ENCODE data around the gene SAXO2. TPM values are rescaled to one million over a fixed set of nuclear protein-coding genes. Genes with fewer than 3 reads are reported as not detected.

Gene SAXO2, protein sequence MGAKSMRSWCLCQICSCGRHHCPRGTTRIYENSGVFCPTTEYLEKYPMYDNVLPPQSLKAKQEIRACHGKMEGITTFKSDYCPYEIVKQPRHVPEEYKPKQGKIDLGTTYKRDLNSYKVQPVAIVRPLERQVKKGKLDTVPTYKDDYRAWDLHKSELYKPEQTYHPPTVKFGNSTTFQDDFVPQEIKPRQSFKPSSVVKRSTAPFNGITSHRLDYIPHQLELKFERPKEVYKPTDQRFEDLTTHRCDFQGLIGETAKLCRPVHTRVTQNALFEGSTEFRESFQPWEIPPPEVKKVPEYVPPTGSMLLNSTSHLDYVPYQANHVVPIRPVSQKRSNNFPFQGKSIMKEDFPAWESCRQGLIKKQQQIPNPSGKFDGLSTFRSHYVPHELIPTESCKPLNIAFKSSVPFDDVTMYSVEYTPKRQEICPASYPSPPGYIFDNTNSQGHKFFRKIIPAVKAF
- total RNA-seq: 0.22 and 0.37 TPM in 2 replicates

DNA sequence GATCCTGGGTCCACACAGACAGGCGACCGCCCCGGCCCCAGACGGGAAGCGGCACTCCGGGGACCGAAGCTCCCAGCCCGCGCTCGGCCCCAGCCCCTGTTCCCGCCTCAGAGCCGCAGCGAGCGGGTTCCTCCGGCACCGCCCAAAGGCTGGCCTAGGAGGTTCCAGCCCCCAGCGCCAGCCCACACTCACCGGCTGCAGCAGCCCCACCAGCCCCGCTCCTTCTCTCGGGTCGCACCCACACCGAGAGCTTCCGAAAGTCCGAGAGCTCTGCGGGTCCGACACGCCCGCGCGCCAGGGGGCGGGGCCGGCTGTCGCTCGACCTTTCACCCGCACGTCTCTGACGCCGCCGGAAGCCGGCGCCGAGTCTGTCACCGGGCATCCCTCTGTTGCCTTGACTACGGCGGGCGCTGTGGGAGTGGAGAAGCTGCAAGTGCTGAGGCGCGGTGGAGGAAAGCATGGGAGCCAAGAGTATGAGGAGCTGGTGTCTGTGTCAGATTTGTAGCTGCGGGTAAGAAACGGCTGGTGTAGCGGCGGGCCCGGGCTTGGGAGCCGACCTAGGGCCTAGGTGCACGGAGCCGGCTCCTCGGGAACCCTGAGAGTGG, at the start of gene SAXO2, which contains the start of gene EFL1:
Gene SAXO2, plus strand, starts transcription at position 397 of the 605 bp plus-strand sequence. Its CDS starts 62 bp downstream, at position 459.
Gene EFL1, minus strand, starts transcription at position 313 of the 605 bp plus-strand sequence. CDS start 956 bp downstream, outside the sequence.

Other genes with a start within 250 kb of the SAXO2 start
- 2.2 and 6.4 TPM in 2 replicates for gene MEX3B, start 216.8 kb upstream of the SAXO2 start, total RNA-seq
- gene EFL1, start 84 bp upstream of the SAXO2 start, total RNA-seq: 41.0 and 60.8 TPM in 2 replicates
- gene GOLGA6L10, start 86.7 kb downstream of the SAXO2 start, total RNA-seq: 0.11 and 1.00 TPM in 2 replicates
- gene GOLGA6L9, start 167.0 kb downstream of the SAXO2 start, total RNA-seq: 1.8 and 2.2 TPM in 2 replicates

Measured in uterine smooth muscle cell (primary cell).